ENCODE results near the gene ARFGAP1. TPM values are rescaled to one million over a fixed set of nuclear protein-coding genes. Genes with fewer than 3 reads are reported as not detected.

The ARFGAP1 gene
- total and polyA plus RNA-seq, 2 donors (not counting 3 experiments of a cell fraction or from before 2014, with no cell fraction given), result 93.7 to 126 TPM

DNA sequence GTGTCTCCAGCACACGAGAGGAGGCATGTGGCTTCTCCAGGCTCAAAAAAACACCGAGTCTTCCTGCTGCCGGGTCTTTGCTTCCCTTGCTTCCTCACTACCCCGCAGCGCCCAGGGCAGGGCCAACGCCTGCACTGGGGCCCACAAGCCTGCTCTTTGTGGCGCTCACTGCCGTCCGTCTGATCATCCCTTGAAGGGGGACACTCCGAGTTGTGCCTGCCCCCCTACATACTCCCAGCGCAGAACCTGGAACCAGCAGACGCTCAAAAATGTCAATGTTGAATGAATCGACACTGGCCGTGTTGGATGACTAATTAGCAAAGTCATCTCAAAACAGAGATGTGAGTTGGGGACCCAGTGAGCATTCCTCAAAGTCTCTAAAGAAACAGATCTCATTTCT lies 8.1 kb upstream of the ARFGAP1 start:
- no peak overlapping the region for H3K27ac ChIP-seq (ENCODE audit: insufficient read depth, low read depth, low read length)
- intact Hi-C loops (cut with micrococcal nuclease), result no loop called here
- DNase-seq (ENCODE audit: low read depth, low spot score) (no peak), FAIRE-seq (no peak)
- dilution Hi-C loops (cut with MboI; ENCODE audit: extremely low pct_ligation_motif_present, low sequenced_read_pairs), result no loop called here
- ChIA-PET CTCF (no interaction called here), POLR2A (no interaction called here)
- no peak overlapping the region for H3K4me2 ChIP-seq (ENCODE audit: insufficient read depth, low read length)
- H3K9me1 ChIP-seq (replicated peaks; ENCODE audit: control insufficient read depth, extremely low read depth, insufficient read depth, low read length), result no peaks in the 10 kb centered on the region
- no peak for TF ChIP-seq EZH2 (IDR thresholded peaks at IDR 0.05; ENCODE audit: borderline replicate concordance, low read depth, low read length, severe bottlenecking)
- BruUV-seq (replicated peaks), result no TSS peak
- no peak overlapping the region for H3K4me3 ChIP-seq (replicated peaks in 1 of 3; ENCODE audit: insufficient read depth in 1 of 3, low read depth in 1 of 3, low read length in 3 of 3)
- H4K20me1 ChIP-seq (replicated peaks; ENCODE audit: control insufficient read depth, extremely low read depth, insufficient read depth, low read length), result no peaks in the 10 kb centered on the region
- H3K79me2 ChIP-seq (ENCODE audit: control insufficient read depth, insufficient read depth, low read length), result no peaks in the 10 kb centered on the region
- H3K27me3 ChIP-seq (ENCODE audit: control insufficient read depth in 2 of 2, insufficient read depth in 2 of 2, low read length in 2 of 2), result peaks cover 7 to 9% of the 10 kb centered on the region in 2 experiments
- no peaks in the 10 kb centered on the region for H3K9me3 ChIP-seq (replicated peaks; ENCODE audit: control insufficient read depth, insufficient read depth, low read length)
- H3K4me1 ChIP-seq (ENCODE audit: control insufficient read depth, extremely low read depth, insufficient read depth, low read length), result no peaks in the 10 kb centered on the region
- H3K36me3 ChIP-seq (ENCODE audit: control insufficient read depth in 2 of 2, extremely low read depth in 1 of 2, insufficient read depth in 2 of 2, low read length in 2 of 2), result no peaks in the 10 kb centered on the region
- no peak overlapping the region for H2AFZ ChIP-seq (ENCODE audit: low read depth, low read length)
- no peak overlapping the region for H3K9ac ChIP-seq (replicated peaks; ENCODE audit: extremely low read depth, insufficient read depth, low read length)

DNA sequence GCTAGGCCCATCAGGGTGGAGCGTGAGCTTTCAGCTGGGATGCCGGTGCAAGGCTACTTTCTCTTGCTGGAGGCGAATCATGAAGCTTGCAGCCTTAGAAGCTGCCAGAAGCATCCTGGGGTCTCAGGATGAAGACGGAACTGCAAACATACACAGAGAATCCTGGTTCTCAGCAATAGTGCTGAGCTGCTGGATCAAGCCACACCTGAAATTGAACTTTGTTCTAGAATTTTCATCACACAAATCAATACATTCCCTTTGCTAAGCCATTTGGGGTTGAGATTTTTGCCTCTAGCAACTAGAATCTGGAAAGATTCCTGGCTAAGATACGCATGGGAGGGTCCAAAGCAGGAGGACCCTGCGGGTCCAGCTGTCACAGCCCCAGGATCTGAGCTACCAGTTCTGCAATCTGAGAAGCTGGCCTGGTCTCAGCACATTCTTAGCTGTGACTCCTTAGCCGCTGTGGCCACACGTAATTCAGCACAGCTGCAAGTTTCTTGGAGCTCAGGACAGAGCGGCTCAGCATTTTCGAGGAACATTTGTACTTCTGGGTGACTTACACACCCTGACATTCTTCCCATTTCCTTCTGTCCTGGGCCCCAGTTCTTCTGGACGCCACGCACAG lies 6.6 kb upstream of the ARFGAP1 start:
- no peak for FAIRE-seq

More for the DNA sequence above, 6.6 kb upstream of the ARFGAP1 start:
- Histone ChIP-seq H3K9ac (replicated peaks; ENCODE audit: extremely low read depth, insufficient read depth, low read length) (no peak overlapping the region), H3K27ac (ENCODE audit: insufficient read depth, low read depth, low read length) (no peak overlapping the region), H3K4me2 (ENCODE audit: insufficient read depth, low read length) (no peak overlapping the region), H4K20me1 (replicated peaks; ENCODE audit: control insufficient read depth, extremely low read depth, insufficient read depth, low read length) (no peaks in the 10 kb centered on the region), H3K9me3 (replicated peaks; ENCODE audit: control insufficient read depth, insufficient read depth, low read length) (no peaks in the 10 kb centered on the region), H3K27me3 (ENCODE audit: control insufficient read depth in 2 of 2, insufficient read depth in 2 of 2, low read length in 2 of 2) (peaks cover 7 to 9% of the 10 kb centered on the region in 2 experiments), H3K4me3 (replicated peaks in 1 of 3; ENCODE audit: insufficient read depth in 1 of 3, low read depth in 1 of 3, low read length in 3 of 3) (no peak overlapping the region), H3K36me3 (ENCODE audit: control insufficient read depth in 2 of 2, extremely low read depth in 1 of 2, insufficient read depth in 2 of 2, low read length in 2 of 2) (no peaks in the 10 kb centered on the region), H2AFZ (ENCODE audit: low read depth, low read length) (no peak overlapping the region), H3K4me1 (ENCODE audit: control insufficient read depth, extremely low read depth, insufficient read depth, low read length) (no peaks in the 10 kb centered on the region), H3K79me2 (ENCODE audit: control insufficient read depth, insufficient read depth, low read length) (no peaks in the 10 kb centered on the region), H3K9me1 (replicated peaks; ENCODE audit: control insufficient read depth, extremely low read depth, insufficient read depth, low read length) (no peaks in the 10 kb centered on the region)
- TF ChIP-seq, protein P1, sequence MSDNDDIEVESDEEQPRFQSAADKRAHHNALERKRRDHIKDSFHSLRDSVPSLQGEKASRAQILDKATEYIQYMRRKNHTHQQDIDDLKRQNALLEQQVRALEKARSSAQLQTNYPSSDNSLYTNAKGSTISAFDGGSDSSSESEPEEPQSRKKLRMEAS (IDR thresholded peaks at IDR 0.05; ENCODE audit: insufficient read depth, insufficient read length), result no peak
- TF ChIP-seq MYC (IDR thresholded peaks at IDR 0.05; ENCODE audit: low read depth, low read length) (no peak), POLR2AphosphoS5 (IDR thresholded peaks at IDR 0.05; ENCODE audit: insufficient read depth, low read depth, low read length) (no peak), JUN (IDR thresholded peaks at IDR 0.05; ENCODE audit: borderline replicate concordance, insufficient read depth, insufficient read length, low read depth) (no peak), FOS (IDR thresholded peaks at IDR 0.05; ENCODE audit: borderline replicate concordance, insufficient read depth, low read length) (no peak), POLR2A (IDR thresholded peaks at IDR 0.05; ENCODE audit: low read depth, low read length) (no peak), EZH2 (IDR thresholded peaks at IDR 0.05; ENCODE audit: borderline replicate concordance, low read depth, low read length, severe bottlenecking) (no peak), GATA2 (IDR thresholded peaks at IDR 0.05; ENCODE audit: insufficient read depth, insufficient read length, low read depth, low read length) (no peak)
- TF ChIP-seq, protein P2, sequence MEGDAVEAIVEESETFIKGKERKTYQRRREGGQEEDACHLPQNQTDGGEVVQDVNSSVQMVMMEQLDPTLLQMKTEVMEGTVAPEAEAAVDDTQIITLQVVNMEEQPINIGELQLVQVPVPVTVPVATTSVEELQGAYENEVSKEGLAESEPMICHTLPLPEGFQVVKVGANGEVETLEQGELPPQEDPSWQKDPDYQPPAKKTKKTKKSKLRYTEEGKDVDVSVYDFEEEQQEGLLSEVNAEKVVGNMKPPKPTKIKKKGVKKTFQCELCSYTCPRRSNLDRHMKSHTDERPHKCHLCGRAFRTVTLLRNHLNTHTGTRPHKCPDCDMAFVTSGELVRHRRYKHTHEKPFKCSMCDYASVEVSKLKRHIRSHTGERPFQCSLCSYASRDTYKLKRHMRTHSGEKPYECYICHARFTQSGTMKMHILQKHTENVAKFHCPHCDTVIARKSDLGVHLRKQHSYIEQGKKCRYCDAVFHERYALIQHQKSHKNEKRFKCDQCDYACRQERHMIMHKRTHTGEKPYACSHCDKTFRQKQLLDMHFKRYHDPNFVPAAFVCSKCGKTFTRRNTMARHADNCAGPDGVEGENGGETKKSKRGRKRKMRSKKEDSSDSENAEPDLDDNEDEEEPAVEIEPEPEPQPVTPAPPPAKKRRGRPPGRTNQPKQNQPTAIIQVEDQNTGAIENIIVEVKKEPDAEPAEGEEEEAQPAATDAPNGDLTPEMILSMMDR (IDR thresholded peaks at IDR 0.05; ENCODE audit: extremely low read depth in 1 of 2, insufficient read depth in 1 of 2, low read depth in 1 of 2, low read length in 2 of 2), result no peak
- POLR2A ChIA-PET, result no interaction called here
- DNase-seq (ENCODE audit: low read depth, low spot score), result no peak
- BruUV-seq (replicated peaks), result no TSS peak
- CTCF ChIA-PET, result interaction anchor here (1.4 to 1.6 kb wide), 2 partner anchors 11 to 43 kb away, joined by 5 to 9 read pairs; no protein-coding TSS in a partner anchor
- intact Hi-C loops (cut with micrococcal nuclease), result no loop called here
- dilution Hi-C loops (cut with MboI; ENCODE audit: extremely low pct_ligation_motif_present, low sequenced_read_pairs), result no loop called here
